Heart right ventricle (tissue), 16 donors: Measurements from ENCODE around the gene PUDP. TPM values are rescaled to one million over a fixed set of nuclear protein-coding genes. Genes with fewer than 3 reads are reported as not detected.
"Not testable (repeated sequence)": the region's sequence is repeated elsewhere in the genome, so short reads cannot be mapped to it uniquely, and the experiment has no call there.

Source experiments
- ATAC-seq, 8 donors: fragments of 200-7000 bp; cut with Tn5 transposase; one replicate each; pipeline ENCODE4 v1.9.1; 2020; ENCODE audit warnings: mild to moderate bottlenecking in 8 of 8, moderate library complexity in 8 of 8, moderate number of reproducible peaks in 1 of 8
- DNase-seq, 2 donors: peaks; one replicate each; pipeline ENCODE4 v3.0.0-alpha.2; 2020
- H3K27ac ChIP-seq, 10 donors: fragments of 200-600 bp; sonication (generic) in 2 of 10; one replicate each; pipeline versions ENCODE4 v1.5.0 to v1.8.0; 2020 to 2022; ENCODE audit warnings: mild to moderate bottlenecking in 3 of 10
- H3K27me3 ChIP-seq, 7 donors: fragments of 200-600 bp; one replicate each; pipeline ENCODE4 v1.8.0; 2021 to 2022; ENCODE audit warnings: mild to moderate bottlenecking in 2 of 7
- H3K36me3 ChIP-seq, 9 donors: fragments of 200-600 bp; sonication (generic) in 1 of 9; one replicate each; pipeline versions ENCODE4 v1.5.0 to v1.8.0; 2020 to 2022; ENCODE audit warnings: mild to moderate bottlenecking in 2 of 9
- H3K4me1 ChIP-seq, 9 donors: fragments of 200-600 bp; sonication (generic) in 1 of 9; one replicate each; pipeline versions ENCODE4 v1.5.0 to v1.8.0; 2020 to 2022; ENCODE audit warnings: mild to moderate bottlenecking in 4 of 9
- H3K4me3 ChIP-seq, 10 donors: fragments of 200-600 bp; sonication (generic) in 2 of 10; one replicate each; pipeline versions ENCODE4 v1.5.0 to v1.8.0; 2020 to 2022; ENCODE audit warnings: mild to moderate bottlenecking in 7 of 10, moderate library complexity in 2 of 10
- H3K9me3 ChIP-seq, 11 donors: fragments of 200-600 bp in 10 of 11; sonication (generic) in 2 of 11; one replicate each; pipeline versions ENCODE4 v1.5.0 to v1.8.0; 2013 to 2022; ENCODE audit warnings: mild to moderate bottlenecking in 2 of 11, control low read depth in 1 of 11, moderate library complexity in 1 of 11
- WGBS, 2 donors: extraction: QIAGEN DNeasy Blood & Tissue Kit; methylation state at CpG; one replicate each; pipeline ENCODE4 v1.1.7; 2013; ENCODE audit warnings: inconsistent platforms in 1 of 2; 5-methylcytosine and 5-hydroxymethylcytosine counted together
- intact Hi-C, 10 donors: fragments of 100-400 bp; cut with DNase I; formaldehyde crosslinking; loops; one replicate each; pipeline versions ENCODE4 v1.11.1 to v1.14.2; 2022
- polyA plus RNA-seq, 2 donors: library from polyadenylated mRNA; stranded (reverse); fragments of 200-250 nt; gene quantifications; one replicate each; pipeline ENCODE4 v1.2.3, GENCODE V29; 2013
- total RNA-seq, 10 donors: library from RNA; stranded (reverse); fragmentation: NEBNext Ultra II Directional in 3 of 10; extraction: Animal tissue kit (Norgen Biotek cat#: 25700) in 3 of 10; gene quantifications; one replicate each; pipeline versions ENCODE4 v1.2.1 to v1.2.4, GENCODE V29; 2021 to 2023
- TF ChIP-seq, protein P1 (sequence below), 9 donors: fragments of 200-600 bp; sonication (generic) in 2 of 9; IDR thresholded peaks; one replicate each; pipeline versions ENCODE4 v1.5.0 to v1.8.0; 2021 to 2022; ENCODE audit warnings: antibody characterized with exemption in 9 of 9, mild to moderate bottlenecking in 5 of 9, moderate library complexity in 1 of 9
- donor health status: Arrhythmogenic right ventricular cardiomyopathy.
- donor health status: ischemic (EF 13 %, LVEDD 7.1; RV severe dilation, severe dysfunction).
- donor health status: healthy with polysubstance abuse.
- donor health status: DM: no; HTN: yes; CAD: no.
- donor health status: DM: no; HTN: no; CAD: no.
- donor health status: ischemic (EF 25% LVEDD 6.9; RV normal size, moderate dysfunction).
- donor health status: ischemic (EF 25% LVEDD 5.7; RV mildly dilated, moderate dysfunction).
- donor health status: healthy.
- donor health status: DM: yes; HTN: yes; CAD: no.
- donor health status: Ischemic cardiomyopathy.
- donor health status: ischemic (EF 35%, LVEDD 5.7; RV mildly dilated, moderate dysfunction).
- donor health status: nonischemic (EF 11% LVEDD 7.7; RV severe dilation, severe dysfunction).
- donor health status: DM: yes; HTN: yes; CAD: no.
- donor health status: PGD.
- donor health status: ischemic (EF 29% LVEDD 5.4; RV normal size, mild dysfunction).
- donor health status: nonischemic (EF 23%, LVEDD 6.1; RV moderate dilation, normal function).

Gene PUDP
- total and polyA plus RNA-seq, 12 donors = 9.1 to 27.0 (median 21.0) TPM

DNA sequence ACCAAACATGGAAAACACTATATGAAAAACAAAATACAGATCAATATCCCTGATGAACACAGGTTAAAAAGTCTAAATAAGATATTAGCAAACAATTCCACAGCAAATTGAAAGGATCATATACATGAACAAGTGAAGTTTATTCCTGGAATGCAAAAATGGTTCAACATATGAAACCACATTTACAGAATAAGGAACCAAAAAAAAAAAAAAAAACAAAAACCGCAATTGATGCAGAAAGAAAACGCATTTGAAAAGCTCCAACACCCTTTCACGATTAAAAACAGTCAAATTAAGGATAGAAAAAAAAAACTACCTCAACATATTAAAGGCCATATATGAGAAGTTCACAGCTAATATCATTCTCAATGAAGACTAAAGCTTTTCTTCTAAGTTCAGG lies 45.8 kb downstream of the PUDP start:
- Histone ChIP-seq H3K4me3 (no peak overlapping the region), H3K4me1 (no peaks in the 10 kb centered on the region), H3K27me3 (no peaks in the 10 kb centered on the region), H3K27ac (no peak overlapping the region), H3K36me3 (peaks cover 0 to 36% (median 0%) of the 10 kb centered on the region in 9 donors), H3K9me3 (no peaks in the 10 kb centered on the region)
- WGBS, 2 donors = 68 to 87% methylated on average over 3 of the region's 3 CpGs
- DNase-seq (no peak), ATAC-seq (no peak)
- intact Hi-C loops = no loop called here
- TF ChIP-seq, protein P1, sequence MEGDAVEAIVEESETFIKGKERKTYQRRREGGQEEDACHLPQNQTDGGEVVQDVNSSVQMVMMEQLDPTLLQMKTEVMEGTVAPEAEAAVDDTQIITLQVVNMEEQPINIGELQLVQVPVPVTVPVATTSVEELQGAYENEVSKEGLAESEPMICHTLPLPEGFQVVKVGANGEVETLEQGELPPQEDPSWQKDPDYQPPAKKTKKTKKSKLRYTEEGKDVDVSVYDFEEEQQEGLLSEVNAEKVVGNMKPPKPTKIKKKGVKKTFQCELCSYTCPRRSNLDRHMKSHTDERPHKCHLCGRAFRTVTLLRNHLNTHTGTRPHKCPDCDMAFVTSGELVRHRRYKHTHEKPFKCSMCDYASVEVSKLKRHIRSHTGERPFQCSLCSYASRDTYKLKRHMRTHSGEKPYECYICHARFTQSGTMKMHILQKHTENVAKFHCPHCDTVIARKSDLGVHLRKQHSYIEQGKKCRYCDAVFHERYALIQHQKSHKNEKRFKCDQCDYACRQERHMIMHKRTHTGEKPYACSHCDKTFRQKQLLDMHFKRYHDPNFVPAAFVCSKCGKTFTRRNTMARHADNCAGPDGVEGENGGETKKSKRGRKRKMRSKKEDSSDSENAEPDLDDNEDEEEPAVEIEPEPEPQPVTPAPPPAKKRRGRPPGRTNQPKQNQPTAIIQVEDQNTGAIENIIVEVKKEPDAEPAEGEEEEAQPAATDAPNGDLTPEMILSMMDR (IDR thresholded peaks at IDR 0.05) = no peak

DNA sequence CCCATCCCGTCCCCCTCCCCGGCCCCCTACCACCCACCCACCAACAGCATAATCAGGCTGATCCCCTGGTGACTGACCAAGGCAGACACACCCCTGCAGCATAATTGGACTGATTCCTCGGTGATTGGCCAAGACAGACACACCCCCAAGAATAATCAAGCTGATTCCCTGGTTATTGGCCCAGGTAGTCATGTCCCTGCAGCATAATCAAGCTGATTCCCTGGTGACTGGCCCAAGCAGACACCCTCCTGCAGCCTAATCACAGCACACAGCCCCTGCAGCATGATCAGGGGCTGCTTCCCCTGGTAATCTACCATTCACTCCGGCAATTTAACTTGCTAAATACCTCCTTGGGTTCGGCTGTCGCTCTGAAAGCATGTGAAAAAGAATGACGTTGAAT lies 47.9 kb downstream of the PUDP start:
- Histone ChIP-seq H3K4me3 (no peak overlapping the region), H3K36me3 (peaks cover 0 to 39% (median 0%) of the 10 kb centered on the region in 9 donors), H3K4me1 (no peaks in the 10 kb centered on the region), H3K27me3 (no peaks in the 10 kb centered on the region), H3K9me3 (no peaks in the 10 kb centered on the region), H3K27ac (no peak overlapping the region)
- WGBS, 2 donors = 76 to 87% methylated on average over 7 of the region's 7 CpGs
- intact Hi-C loops = no loop called here
- ATAC-seq (no peak), DNase-seq (no peak)
- TF ChIP-seq, protein P1 (IDR thresholded peaks at IDR 0.05) = no peak

DNA sequence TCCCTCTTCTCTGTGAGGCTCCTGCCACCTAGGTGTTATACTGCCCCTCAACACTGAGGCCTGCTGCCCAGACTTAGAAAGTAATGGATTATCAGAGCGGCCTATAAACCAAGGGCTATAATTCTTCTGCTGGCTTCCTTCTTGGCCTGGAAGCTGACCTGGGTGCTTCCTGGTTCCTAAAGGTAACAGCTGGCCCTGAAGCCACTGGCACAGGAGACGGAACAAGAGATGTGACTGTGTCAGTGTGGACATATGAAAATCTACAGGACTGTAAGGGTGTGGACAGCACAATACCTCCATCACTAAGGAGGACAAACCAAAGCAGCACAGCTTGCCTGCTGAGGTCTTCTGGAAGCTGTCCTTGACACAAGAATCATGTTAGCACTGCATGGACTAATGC lies 52.3 kb downstream of the PUDP start:
- H3K27me3 ChIP-seq, ATAC-seq, H3K9me3 ChIP-seq, H3K27ac ChIP-seq, DNase-seq, H3K4me3 ChIP-seq, intact Hi-C loops, H3K4me1 ChIP-seq: not testable (repeated sequence)
- peaks cover 0 to 16% (median 0%) of the 10 kb centered on the region in 9 donors for H3K36me3 ChIP-seq
- 92 to 100% methylated on average over 2 of the region's 2 CpGs for WGBS, 2 donors

DNA sequence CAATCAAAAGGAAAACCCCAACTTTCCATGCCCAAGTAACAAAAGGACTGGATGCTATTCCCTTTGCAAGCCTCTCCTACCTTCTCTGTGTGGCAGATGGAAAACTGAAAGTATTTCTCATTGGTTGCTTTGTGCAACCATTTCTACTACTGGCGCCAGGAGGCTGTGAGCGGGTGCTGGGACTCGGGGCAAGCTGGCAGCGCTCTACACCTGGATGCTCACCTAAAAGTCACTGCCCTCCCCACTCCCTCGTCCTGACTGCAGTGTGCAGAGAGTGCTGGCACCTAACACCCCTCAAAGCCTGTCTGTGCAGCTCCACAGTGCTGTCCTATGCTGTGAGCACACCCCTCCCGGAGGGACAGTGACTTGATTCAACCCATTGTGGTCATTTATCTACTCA lies 54.6 kb downstream of the PUDP start:
- Histone ChIP-seq H3K27ac (no peak overlapping the region), H3K36me3 (peaks cover 0 to 19% (median 0%) of the 10 kb centered on the region in 9 donors), H3K9me3 (no peaks in the 10 kb centered on the region), H3K27me3 (no peaks in the 10 kb centered on the region), H3K4me1 (no peaks in the 10 kb centered on the region), H3K4me3 (no peak overlapping the region)
- intact Hi-C loops = no loop called here
- DNase-seq = no peak
- ATAC-seq = no peak
- WGBS, 2 donors = 94 to 96% methylated on average over 6 of the region's 6 CpGs
- TF ChIP-seq, protein P1 (IDR thresholded peaks at IDR 0.05) = no peak

DNA sequence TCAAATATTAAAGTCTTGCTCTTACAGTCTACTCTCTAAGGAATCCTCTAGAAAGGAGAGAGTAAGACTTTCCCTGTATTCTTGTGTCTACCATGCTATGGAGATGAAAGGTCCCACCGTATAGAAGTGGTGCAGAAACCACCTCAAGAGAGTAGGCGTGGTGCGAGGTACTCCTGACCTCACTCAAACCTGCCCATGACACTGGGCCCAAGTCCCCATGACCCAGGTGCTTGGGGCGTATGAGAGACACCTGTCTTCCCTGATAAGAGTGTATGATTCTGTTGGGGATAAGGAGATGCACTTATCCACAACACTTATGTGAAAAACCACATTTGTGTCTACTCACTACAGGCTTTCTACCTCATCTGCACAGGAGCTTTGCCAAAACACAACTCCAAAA lies 55.4 kb downstream of the PUDP start:
- TF ChIP-seq, protein P1 (IDR thresholded peaks at IDR 0.05) = no peak
- DNase-seq = no peak
- Histone ChIP-seq H3K36me3 (peaks cover 0 to 13% (median 0%) of the 10 kb centered on the region in 9 donors), H3K4me3 (no peak overlapping the region), H3K27me3 (no peaks in the 10 kb centered on the region), H3K9me3 (no peaks in the 10 kb centered on the region), H3K4me1 (no peaks in the 10 kb centered on the region), H3K27ac (no peak overlapping the region)
- no peak for ATAC-seq
- WGBS, 2 donors = 70 to 97% methylated on average over 4 of the region's 4 CpGs
- intact Hi-C loops = no loop called here
